ENCODE measurements around the gene TFDP2. TPM values are rescaled to one million over a fixed set of nuclear protein-coding genes. Genes with fewer than 3 reads are reported as not detected.
"Not testable (repeated sequence)": the region's sequence is repeated elsewhere in the genome, so short reads cannot be mapped to it uniquely, and the experiment has no call there.

The TFDP2 gene
- polyA plus RNA-seq (2012; ENCODE audit: insufficient read depth, insufficient read length): 98.0 TPM

DNA sequence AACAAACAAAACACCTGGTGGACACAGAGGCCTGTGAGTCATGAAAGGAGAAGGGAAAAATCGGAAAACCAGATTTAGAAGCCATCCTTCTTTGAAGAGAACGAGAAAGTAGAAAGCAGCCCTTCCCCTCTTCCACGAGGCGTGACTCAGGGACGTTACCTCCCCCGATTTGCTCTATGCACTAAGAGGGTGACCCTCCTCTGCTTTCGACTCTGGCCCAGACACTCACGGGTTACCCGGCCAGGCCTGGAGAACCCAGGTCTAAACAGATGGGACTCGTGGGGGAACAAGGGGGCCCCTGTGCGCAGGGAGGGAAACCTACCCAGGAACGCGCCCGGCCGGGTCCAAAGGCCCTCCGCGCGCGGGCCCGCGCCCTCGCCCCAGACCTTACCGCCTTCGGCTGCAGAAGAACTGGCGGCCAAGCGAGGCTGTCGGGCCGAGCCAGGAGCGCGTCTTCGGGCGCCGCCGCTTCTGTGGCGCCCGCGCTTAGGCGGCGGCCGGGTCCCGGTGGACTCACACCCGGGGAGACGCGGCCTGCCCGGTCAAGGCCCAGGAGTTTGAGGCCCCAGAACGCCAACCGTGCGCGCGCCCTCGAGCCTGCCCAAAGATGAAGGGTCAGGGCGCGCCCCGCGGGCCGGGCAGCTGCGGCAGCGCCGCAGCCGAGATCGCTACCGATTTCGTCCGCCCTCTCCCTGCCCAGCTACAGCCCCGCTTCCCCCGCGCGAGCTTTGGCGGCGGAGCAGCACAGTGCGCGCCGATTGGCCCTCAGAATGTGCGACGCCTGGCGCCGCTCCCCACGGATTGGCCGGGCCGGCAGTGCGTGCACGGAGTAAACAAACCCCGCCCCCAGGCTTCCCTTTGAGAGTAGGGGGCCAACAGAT, at the start of gene TFDP2:
Gene TFDP2, minus strand, starts transcription at position 753 of the 881 bp plus-strand sequence. CDS start 47,795 bp downstream, outside the sequence.
- H3K4me3 ChIP-seq (ENCODE audit: low read length): peak within 1 kb of the TSS; percentile 85
- DNase-seq (ENCODE audit: low read depth, low spot score): peak; percentile 79

DNA sequence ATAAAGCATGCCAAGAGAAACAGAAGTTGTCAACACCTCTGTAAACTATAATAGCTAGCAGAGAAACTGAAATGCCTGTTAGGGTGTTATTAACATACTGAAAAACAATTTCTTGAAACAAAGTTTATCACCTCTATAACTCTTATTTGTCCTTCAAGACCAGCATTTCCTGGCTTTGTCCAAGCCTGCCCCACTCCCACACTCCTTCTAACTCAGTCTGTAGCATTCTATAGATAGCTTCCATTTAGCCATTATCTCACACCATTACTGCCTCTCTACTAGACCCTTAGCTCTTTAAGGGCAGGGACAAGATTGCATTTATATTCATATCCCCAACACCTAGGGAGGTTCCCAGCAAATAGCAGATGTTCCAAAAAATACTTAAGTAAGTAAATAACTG, 39.5 kb upstream of the TFDP2 start:
- no peak overlapping the region for H3K4me3 ChIP-seq (ENCODE audit: low read length)
- no peak for DNase-seq (ENCODE audit: low read depth, low spot score)

DNA sequence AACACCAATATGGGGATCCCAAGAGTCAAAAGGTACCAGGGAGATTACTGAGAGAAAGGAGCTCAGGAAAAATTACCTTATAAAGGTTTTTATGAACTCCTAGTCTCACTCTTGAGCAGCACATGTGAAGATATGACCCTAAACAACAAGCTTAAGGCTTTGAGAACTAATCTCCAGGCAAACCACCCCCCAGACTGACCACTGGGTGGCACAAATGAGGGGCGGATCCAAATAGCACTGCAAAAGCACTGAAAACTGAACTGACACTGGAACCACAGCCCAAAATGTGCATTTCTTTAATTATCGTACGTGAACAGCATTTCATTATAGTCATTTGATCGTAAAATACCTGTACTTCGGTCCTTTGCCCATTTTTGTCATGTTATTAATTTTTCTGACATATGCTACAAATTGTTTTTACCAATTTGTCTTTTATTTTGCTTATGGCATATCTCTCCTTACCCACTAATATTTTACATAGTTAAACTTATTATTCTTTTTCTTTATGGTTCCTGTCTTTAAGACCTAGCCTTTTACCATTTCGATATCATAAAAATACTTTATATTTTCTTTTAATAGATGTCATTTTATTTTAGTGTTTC, 31.5 kb upstream of the TFDP2 start:
- no peak for DNase-seq (ENCODE audit: low read depth, low spot score)
- no peak overlapping the region for H3K4me3 ChIP-seq (ENCODE audit: low read length)

- H3K4me3 ChIP-seq (ENCODE audit: low read length): no peak overlapping the region
Observed at GRCh38 chr3:142175478-142175877, 26.1 kb upstream of the TFDP2 start.

GRCh38 chr3:142174559-142174958, 25.2 kb upstream of the TFDP2 start:
- DNase-seq (ENCODE audit: low read depth, low spot score): no peak
- no peak overlapping the region for H3K4me3 ChIP-seq (ENCODE audit: low read length)

More at GRCh38 chr3:142175478-142175877, 26.1 kb upstream of the TFDP2 start:
- DNase-seq (ENCODE audit: low read depth, low spot score): no peak

DNA sequence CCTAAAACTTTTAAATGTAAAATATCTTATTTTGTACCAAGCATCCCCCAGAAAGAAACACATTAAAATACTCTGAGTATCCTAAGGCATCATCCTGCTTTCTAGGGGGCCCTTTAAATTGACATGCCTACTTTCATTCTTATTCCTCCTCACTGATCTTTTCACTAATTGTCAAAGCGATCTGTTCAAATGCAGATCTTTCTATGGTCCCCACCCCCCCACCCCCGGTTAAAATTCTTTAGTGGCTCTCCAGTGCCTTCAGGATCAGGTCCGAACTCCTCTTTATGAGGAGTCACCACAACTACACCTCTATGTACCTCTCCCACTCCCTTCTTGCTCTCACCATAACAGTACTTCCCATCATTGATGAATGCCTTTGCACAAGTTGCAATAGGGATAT, 19.2 kb upstream of the TFDP2 start:
- H3K4me3 ChIP-seq (ENCODE audit: low read length): no peak overlapping the region
- DNase-seq (ENCODE audit: low read depth, low spot score): no peak

GRCh38 chr3:142165194-142165593, 15.8 kb upstream of the TFDP2 start:
- DNase-seq (ENCODE audit: low read depth, low spot score): no peak
- H3K4me3 ChIP-seq (ENCODE audit: low read length): no peak overlapping the region

DNA sequence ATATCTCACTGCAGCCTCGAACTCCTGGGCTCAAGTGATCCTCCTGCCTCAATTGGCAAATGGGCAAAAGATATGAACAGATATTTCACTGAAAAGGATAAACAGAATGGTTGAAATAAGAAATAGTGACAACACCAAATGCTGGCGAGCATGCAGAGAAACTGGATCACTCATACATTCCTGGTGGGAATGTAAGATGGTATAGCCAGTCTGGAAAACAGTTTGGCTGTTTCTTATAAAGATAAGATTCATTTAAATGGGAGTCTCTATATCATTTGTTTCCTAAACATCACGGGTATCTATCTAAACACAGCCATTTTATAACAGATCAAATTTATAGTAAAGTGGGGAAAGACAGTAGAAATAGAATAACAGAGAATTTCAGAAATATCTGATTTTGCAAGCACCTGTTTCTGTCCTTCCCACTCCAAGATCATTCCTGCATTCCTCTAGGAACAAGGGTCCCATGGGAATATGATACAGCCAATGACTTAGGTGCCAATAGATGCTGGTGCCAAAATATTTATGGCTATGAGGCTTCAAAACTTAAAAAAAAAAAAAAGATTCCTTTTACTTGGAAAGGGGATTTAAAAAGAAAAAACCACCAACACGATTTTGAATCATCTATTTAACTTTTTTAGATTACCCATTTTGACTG, 9.9 kb upstream of the TFDP2 start:
- no peak overlapping the region for H3K4me3 ChIP-seq (ENCODE audit: low read length)
- no peak for DNase-seq (ENCODE audit: low read depth, low spot score)

GRCh38 chr3:142154186-142154585, 4.8 kb upstream of the TFDP2 start:
- no peak for DNase-seq (ENCODE audit: low read depth, low spot score)
- H3K4me3 ChIP-seq (ENCODE audit: low read length): no peak overlapping the region

DNA sequence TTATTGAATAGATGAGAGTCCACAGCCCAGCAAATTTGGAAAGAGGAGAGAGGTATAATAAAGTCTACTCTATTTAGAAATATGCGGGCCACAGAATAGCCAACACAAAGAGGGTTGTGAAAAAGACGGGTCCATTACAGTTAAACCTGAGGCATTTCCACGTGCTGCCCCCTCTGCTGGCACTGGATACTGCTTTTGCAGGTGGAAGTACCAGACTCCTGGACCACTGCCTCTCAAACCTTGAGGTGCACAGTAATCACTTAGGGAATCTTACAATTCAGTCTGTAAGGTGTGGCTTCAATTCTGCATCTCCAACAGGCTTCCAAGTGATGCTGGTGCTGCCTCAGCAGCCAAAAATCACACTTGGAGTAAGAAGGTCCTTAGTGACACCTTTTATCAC, 3.0 kb upstream of the TFDP2 start:
- DNase-seq (ENCODE audit: low read depth, low spot score): no peak
- H3K4me3 ChIP-seq (ENCODE audit: low read length): no peak overlapping the region

GRCh38 chr3:142151828-142152227, 2.5 kb upstream of the TFDP2 start:
- no peak overlapping the region for H3K4me3 ChIP-seq (ENCODE audit: low read length)
- DNase-seq (ENCODE audit: low read depth, low spot score): no peak

GRCh38 chr3:142151240-142151639, 1.9 kb upstream of the TFDP2 start:
- no peak for DNase-seq (ENCODE audit: low read depth, low spot score)
- H3K4me3 ChIP-seq (ENCODE audit: low read length): no peak overlapping the region

DNA sequence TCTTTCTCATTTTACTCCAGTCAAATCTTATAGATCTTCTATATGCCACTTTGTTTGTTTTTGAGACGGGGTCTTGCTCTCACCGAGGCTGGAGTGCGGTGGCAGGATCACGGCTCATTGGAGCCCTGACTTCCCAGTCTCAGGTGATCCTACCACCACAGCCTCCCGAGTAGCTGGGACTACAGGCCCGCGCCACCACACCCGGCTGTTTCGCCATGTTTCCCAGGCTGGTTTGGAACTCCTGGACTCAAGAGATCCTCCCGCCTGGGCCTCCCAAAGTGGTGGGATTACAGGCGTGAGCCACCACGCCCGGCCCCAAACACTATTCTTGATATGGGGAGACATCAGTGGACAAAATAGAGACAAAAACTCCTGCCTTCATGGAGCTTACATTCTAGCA, 927 bp upstream of the TFDP2 start:
- no peak for DNase-seq (ENCODE audit: low read depth, low spot score)
- H3K4me3 ChIP-seq (ENCODE audit: low read length): no peak overlapping the region

GRCh38 chr3:142149673-142149992, 289 bp upstream of the TFDP2 start:
- no peak for DNase-seq (ENCODE audit: low read depth, low spot score)
- peak overlapping the region; percentile 85 for H3K4me3 ChIP-seq (ENCODE audit: low read length)

GRCh38 chr3:142148044-142148791, 1.1 kb downstream of the TFDP2 start:
- H3K4me3 ChIP-seq (ENCODE audit: low read length): peak overlapping the region; percentile 85
- DNase-seq (ENCODE audit: low read depth, low spot score): no peak

DNA sequence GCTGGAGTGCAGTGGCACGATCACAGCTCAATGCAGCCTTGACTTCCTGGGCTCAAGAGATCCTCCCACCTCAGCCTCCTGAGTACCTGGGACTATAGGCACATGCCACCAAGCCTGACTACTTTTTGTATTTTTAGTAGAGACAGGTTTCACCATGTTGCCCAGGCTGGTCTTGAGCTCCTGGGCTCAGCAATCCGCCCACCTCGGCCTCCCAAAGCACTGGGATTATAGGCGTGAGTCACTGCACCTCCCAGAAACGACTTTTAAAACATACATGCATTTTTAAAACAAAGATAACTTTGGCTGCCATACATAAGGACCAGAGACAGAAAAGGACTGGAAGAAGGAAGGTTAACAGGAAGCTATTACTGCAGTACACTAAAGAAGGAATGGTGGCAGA, 4.8 kb downstream of the TFDP2 start:
- not testable (repeated sequence) for H3K4me3 ChIP-seq (ENCODE audit: low read length); DNase-seq (ENCODE audit: low read depth, low spot score)

- not testable (repeated sequence) for H3K4me3 ChIP-seq (ENCODE audit: low read length); DNase-seq (ENCODE audit: low read depth, low spot score)
Observed at GRCh38 chr3:142140608-142141285, 8.6 kb downstream of the TFDP2 start.

- H3K4me3 ChIP-seq (ENCODE audit: low read length); DNase-seq (ENCODE audit: low read depth, low spot score): not testable (repeated sequence)
Observed at GRCh38 chr3:142137089-142137488, 12.3 kb downstream of the TFDP2 start.

GRCh38 chr3:142134799-142135325, 14.5 kb downstream of the TFDP2 start:
- no peak overlapping the region for H3K4me3 ChIP-seq (ENCODE audit: low read length)
- DNase-seq (ENCODE audit: low read depth, low spot score): no peak

Measured in Jurkat, Clone E6-1 (cell line).